Right renal cortex interstitium (tissue), 3 donors: Measurements from ENCODE around the gene NHSL2. TPM values are rescaled to one million over a fixed set of nuclear protein-coding genes. Genes with fewer than 3 reads are reported as not detected.

Source experiments
- DNase-seq, 3 donors: peaks; one replicate each; pipeline ENCODE4 v3.0.0-alpha.2; 2013; ENCODE audit warnings: low read depth in 3 of 3, low spot score in 2 of 3
- polyA plus RNA-seq, 3 donors: library from polyadenylated mRNA; unstranded; fragments of 120-200 nt; gene quantifications; one replicate each; pipeline ENCODE4 v1.2.1, GENCODE V29; 2013; ENCODE audit not compliant: insufficient read length in 3 of 3

NHSL2 gene
- polyA plus RNA-seq, 3 donors: 8.5 to 8.6 (median 8.6) TPM

GRCh38 chrX:71989768-71990426, 79.3 kb downstream of the NHSL2 start:
- no peak for DNase-seq

- DNase-seq: no peak
Measured at GRCh38 chrX:71990518-71990917, 79.9 kb downstream of the NHSL2 start.

DNA sequence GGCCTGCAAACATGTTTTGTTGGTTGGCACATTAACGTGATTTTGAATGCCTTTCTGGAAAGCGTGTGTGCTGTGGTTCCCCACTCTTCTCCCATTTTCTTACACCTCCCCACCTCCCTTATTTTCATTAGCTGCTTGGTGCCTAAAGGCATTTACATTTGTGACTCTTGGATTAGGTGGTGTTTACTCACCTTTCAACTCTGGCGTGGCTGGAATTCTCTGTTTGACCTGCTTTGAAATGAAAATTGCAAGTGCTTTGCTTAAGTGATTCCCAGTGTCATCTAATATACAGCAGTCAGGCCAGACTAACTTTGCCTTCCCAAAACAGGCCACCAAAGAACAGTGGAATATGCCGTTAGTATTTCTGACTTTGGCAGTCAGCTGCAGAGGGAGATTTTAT, 80.5 kb downstream of the NHSL2 start:
- DNase-seq: no peak

DNA sequence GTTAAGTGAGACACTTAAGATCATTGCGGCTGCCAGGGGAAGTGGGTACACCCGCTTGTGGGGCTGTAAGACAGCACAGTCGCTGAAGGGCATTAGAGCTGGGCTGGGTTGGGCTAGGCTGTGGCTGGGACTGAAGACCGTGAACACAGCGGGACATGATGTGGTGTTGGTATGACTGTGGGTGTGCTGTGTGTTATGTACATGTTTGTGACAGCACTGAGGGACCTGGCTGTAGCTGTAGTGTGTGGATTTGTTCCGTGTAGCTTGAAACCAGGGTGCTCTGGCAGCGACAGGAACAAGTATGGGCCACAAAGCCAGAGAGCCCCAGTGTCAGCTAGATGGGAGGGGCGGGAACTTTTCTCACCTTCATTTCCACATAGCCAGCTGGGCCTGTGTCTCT, 82.1 kb downstream of the NHSL2 start:
- DNase-seq: no peak

DNA sequence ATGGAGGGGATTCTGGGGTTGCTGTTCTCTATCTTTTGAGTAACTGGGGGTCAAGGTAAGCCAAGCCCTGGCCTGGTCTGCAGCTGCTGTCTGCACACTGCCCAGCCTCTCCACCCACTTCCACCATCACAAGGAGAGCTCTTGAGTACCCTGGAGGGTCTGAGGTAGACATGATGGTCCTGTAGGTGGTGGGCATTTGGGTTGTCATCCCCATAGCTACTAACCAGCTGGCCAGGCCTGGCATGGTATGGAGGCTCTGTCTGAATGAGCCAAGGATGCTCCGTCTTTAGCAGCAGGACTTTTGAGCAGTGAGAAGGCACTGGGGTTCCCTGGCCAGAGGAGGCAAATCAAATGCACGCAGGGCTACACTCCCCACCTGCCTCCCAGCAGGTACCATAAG, 82.7 kb downstream of the NHSL2 start:
- no peak for DNase-seq

GRCh38 chrX:71994601-71995000, 84.0 kb downstream of the NHSL2 start:
- no peak for DNase-seq

DNA sequence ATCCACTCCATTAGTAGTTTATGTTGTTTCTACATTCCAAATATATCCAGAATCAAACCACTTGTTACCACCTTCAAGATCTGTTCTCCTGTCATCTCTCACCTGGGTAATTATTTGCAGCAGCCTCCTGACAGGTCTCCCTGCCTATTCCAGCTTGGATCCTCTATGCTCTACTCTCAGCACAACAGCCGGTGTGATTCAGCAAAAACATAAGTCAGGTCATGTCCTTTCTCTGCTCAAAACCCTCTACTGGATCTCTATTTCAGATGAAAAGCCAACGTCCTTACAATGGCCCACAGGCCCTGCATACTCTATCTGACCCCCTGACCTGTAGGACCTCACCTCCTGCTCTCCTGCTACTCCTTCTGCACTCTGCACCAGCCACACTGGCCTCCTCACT, 84.5 kb downstream of the NHSL2 start:
- no peak for DNase-seq

GRCh38 chrX:71996136-71996535, 85.5 kb downstream of the NHSL2 start:
- DNase-seq: no peak

GRCh38 chrX:71996826-71997225, 86.2 kb downstream of the NHSL2 start:
- no peak for DNase-seq

DNA sequence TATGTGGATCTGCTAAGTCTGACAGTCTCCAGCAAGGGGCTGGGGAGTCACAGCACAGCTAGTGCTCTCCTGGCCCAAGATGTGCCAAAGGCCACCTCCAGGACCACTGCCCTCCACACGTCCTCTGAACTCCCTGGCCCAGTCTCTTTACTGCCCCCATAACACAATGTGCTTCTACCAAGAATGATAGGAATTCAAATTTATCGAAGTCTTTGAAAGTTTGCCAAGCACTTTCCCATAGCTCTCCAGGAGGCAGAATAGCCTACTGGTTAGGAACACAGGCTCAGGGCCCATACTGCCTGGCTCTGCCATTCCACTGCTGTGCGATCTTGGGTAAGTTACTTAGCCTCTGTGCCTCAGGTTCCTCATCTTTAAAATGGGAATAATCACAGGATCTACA, 86.7 kb downstream of the NHSL2 start:
- DNase-seq: no peak

DNA sequence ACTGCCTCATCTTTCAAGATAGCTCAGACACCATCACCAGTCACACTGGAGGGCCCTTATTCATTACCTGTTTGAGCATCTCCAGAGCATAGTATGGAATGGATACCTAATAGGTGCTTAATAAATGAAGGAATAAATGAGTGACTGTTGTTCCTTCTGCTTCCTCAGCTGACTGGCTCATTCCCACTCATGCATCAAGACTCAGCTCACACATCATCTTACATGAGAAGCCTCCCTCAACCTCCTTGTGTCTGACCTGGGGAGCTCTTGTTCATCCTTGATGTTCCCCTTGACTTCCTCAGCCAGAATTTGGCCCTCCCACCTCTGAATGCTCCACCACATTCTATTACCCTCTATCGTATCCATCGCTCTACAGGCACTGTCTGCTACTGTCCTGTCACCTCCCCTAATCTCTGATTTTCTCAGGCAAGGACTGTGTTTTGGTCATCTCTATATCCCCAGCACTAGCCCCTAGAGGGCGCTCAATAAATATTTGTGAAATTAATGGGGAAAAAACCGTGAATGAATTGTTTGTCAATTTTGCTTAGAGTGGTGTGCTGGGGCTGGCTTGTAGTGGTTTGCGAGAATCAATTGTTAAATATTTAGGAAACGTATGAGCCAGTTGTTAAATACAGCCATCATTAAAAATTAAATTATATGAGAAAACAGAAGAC, 88.3 kb downstream of the NHSL2 start:
- no peak for DNase-seq

DNA sequence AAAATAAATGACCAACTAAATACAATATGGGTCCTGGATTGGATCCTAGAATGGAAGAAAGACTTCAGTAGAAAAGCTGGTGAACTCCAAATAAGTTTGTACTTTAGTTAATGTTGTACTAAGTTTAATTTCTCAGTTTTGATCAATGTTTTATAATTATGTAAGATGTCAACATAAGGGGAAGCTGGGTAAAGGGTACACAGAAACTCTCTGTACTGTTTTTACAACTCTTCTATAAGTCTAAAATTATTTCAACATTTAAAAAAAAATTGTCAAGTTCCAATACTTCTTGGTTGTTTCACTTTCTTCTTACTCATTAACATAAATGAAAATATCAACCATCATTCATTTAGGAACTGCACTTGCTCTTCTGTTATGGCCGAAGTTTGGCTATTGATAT, 88.9 kb downstream of the NHSL2 start:
- no peak for DNase-seq

DNA sequence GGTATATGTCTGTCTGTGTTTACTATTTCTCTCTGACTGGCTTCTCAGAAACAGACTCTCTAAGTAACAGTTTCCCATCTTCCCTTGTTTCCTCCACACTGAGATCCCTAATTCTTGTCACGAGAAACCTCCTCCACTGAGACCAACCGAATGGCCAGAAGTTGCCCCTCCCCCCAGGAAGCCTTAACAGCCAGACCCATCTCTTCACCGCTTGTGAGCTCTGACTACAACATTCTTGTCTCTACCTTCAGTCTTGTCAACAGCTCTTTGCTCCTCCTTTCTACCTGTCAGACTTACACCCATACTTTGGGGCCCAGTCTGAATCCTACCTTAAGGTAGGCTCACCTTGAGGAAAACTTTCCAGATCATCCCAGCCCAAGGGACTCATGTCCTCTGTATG, 90.8 kb downstream of the NHSL2 start:
- DNase-seq: no peak

- no peak for DNase-seq
Measured at GRCh38 chrX:72001906-72002305, 91.3 kb downstream of the NHSL2 start.

GRCh38 chrX:72002875-72003274, 92.2 kb downstream of the NHSL2 start:
- no peak for DNase-seq

DNA sequence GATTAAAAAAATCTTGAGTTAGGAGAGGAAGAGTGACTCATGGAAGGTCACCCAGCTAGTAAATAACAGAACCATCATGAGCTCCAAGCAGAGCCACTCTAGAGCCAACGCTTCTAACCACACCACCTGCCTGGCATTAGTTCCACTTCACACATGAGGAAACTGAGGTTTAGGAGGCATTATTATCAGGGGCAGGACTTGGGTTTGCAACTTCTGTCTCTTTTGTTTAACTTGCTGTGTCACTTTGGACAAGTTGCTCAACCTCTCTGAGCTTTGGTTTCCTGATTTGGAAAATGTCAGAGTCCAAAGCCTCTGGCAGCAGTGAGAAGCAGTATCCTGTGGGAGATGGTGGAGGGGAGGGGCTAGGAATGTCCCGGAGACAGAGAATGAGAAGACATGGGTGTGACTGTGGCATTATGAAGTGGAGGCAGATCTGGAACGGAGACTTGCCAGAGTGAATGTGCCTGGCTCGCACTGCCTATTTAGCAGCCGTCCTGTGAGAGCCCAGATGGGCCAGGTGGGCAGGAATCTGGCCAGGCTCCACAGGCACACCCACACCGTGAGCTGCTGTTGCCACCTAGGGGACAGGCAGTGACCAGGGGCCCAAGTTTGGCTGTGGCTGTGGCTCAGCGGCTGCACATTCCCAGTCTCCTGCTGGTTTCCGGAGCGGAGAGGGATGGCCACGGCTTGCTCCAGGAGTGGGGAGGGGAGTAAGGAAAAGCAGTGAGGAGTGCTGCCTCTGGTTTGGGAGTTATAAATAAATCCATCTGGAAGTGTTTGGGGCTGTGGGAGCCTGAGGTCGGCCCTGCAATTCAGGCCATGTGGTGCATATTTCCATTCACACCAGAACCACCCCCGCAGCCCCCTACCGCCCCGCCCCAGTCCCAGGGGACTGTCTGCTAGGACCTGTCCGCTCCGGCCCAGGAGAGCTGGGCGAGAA, 93.4 kb downstream of the NHSL2 start:
- DNase-seq: no peak

- DNase-seq: no peak
Measured at GRCh38 chrX:72005046-72005445, 94.4 kb downstream of the NHSL2 start.

GRCh38 chrX:72006461-72006860, 95.8 kb downstream of the NHSL2 start:
- DNase-seq: no peak

GRCh38 chrX:72009731-72010130, 99.1 kb downstream of the NHSL2 start:
- no peak for DNase-seq

GRCh38 chrX:72011734-72012133, 101.1 kb downstream of the NHSL2 start:
- DNase-seq: no peak

- no peak for DNase-seq
Measured at GRCh38 chrX:72015383-72015782, 104.7 kb downstream of the NHSL2 start.
